CD4-positive, CD25-positive, alpha-beta regulatory T cell (primary cell): Measurements from ENCODE around the gene L1CAM. TPM values are rescaled to one million over a fixed set of nuclear protein-coding genes. Genes with fewer than 3 reads are reported as not detected.

Experiments used
- ATAC-seq, 2 donors: fragments of 150-1000 bp; cut with Tn5 transposase; one replicate each; pipeline ENCODE4 v1.10.0; 2021; ENCODE audit warnings: low read depth in 2 of 2, moderate number of reproducible peaks in 2 of 2, moderate library complexity in 1 of 2
- DNase-seq, 3 donors: peaks; one replicate each; pipeline versions ENCODE4 v3.0.0 to v3.0.0-alpha.2; 2012 to 2022; ENCODE audit warnings: mixed read lengths in 1 of 3
- H3K27ac ChIP-seq: one replicate; pipeline ENCODE4 v1.7.0; 2013; ENCODE audit warnings: mild to moderate bottlenecking, low read length; ENCODE audit not compliant: insufficient read depth, poor library complexity, severe bottlenecking
- H3K27me3 ChIP-seq: one replicate; pipeline ENCODE4 v1.7.0; 2013; ENCODE audit warnings: low read length; ENCODE audit not compliant: control insufficient read depth, insufficient read depth
- H3K36me3 ChIP-seq: one replicate; pipeline ENCODE4 v1.7.0; 2013; ENCODE audit warnings: mild to moderate bottlenecking, low read length, moderate library complexity; ENCODE audit not compliant: control insufficient read depth, insufficient read depth
- H3K4me1 ChIP-seq: 2 replicates; pipeline ENCODE4 v1.7.0; 2013; ENCODE audit warnings: mild to moderate bottlenecking, low read length; ENCODE audit not compliant: insufficient read depth, control insufficient read depth, poor library complexity, severe bottlenecking
- H3K4me3 ChIP-seq: one replicate; pipeline ENCODE4 v1.7.0; 2013; ENCODE audit warnings: low read depth, mild to moderate bottlenecking, low read length, moderate library complexity
- H3K9me3 ChIP-seq, 2 experiments: 1 replicate in 1 of 2; 2 replicates in 1 of 2; pipeline ENCODE4 v1.7.0; 2013; ENCODE audit warnings: low read length in 2 of 2, mild to moderate bottlenecking in 1 of 2, moderate library complexity in 1 of 2; ENCODE audit not compliant: control insufficient read depth in 2 of 2
- H3K27ac Mint-ChIP-seq, 3 donors: one replicate each; pipeline ENCODE4 v1.8.0; 2020 to 2022; ENCODE audit warnings: mild to moderate bottlenecking in 3 of 3, mixed read lengths in 3 of 3, moderate library complexity in 2 of 3
- H3K27me3 Mint-ChIP-seq: one replicate; pipeline ENCODE4 v1.8.0; 2022; ENCODE audit warnings: mild to moderate bottlenecking, mixed read lengths
- H3K36me3 Mint-ChIP-seq: one replicate; pipeline ENCODE4 v1.8.0; 2020; ENCODE audit warnings: mixed read lengths
- H3K4me1 Mint-ChIP-seq, 4 donors: one replicate each; pipeline ENCODE4 v1.8.0; 2020 to 2022; ENCODE audit warnings: mixed read lengths in 4 of 4, mild to moderate bottlenecking in 1 of 4
- H3K4me3 Mint-ChIP-seq, 4 donors: one replicate each; pipeline ENCODE4 v1.8.0; 2020 to 2022; ENCODE audit warnings: mild to moderate bottlenecking in 4 of 4, mixed read lengths in 4 of 4, moderate library complexity in 3 of 4
- H3K9me3 Mint-ChIP-seq, 7 donors: one replicate each; pipeline ENCODE4 v1.8.0; 2020 to 2022; ENCODE audit warnings: mixed read lengths in 7 of 7, mild to moderate bottlenecking in 3 of 7, moderate library complexity in 2 of 7
- polyA plus RNA-seq, 4 donors: library from polyadenylated mRNA; unstranded; fragments of 300-500 nt; fragmentation: Illumina TruSeq; gene quantifications; one replicate each; pipeline ENCODE4 v1.2.3, GENCODE V29; 2021
- total RNA-seq: library from RNA; stranded (reverse); gene quantifications from one replicate; pipeline ENCODE4 v1.2.3, GENCODE V29; 2022

Gene L1CAM
- total and polyA plus RNA-seq, 5 donors from 2014 or later, result 0.67 to 2.1 TPM; not detected in 3

GRCh38 chrX:153900831-153901752 is 15.1 kb upstream of the L1CAM start:
- DNase-seq (peak; percentile 28 to 73 (median 56)), ATAC-seq (peak; percentile 73 to 79)
- Mint-ChIP-seq H3K36me3 (no peaks in the 10 kb centered on the region), H3K9me3 (peaks cover 0 to 1% (median 0%) of the 10 kb centered on the region in 7 donors), H3K27ac (peak overlapping the region in 1 of 3 donors; percentile 37), H3K4me3 (peak overlapping the region; percentile 32 to 76 (median 51)), H3K27me3 (peaks cover 5% of the 10 kb centered on the region), H3K4me1 (peaks cover 9 to 38% (median 18%) of the 10 kb centered on the region in 4 donors)
- no peaks in the 10 kb centered on the region for H3K27me3 ChIP-seq
- no peaks in the 10 kb centered on the region for H3K9me3 ChIP-seq
- no peak overlapping the region for H3K4me3 ChIP-seq
- no peak overlapping the region for H3K27ac ChIP-seq
- H3K36me3 ChIP-seq, result no peaks in the 10 kb centered on the region
- H3K4me1 ChIP-seq, result peaks cover 44% of the 10 kb centered on the region

- no peaks in the 10 kb centered on the region for H3K36me3 ChIP-seq
- H3K27me3 ChIP-seq, result no peaks in the 10 kb centered on the region
- H3K27me3 Mint-ChIP-seq, result peaks cover 11% of the 10 kb centered on the region
- H3K4me1 Mint-ChIP-seq, result peaks cover 2 to 23% (median 14%) of the 10 kb centered on the region in 4 donors
- H3K4me3 Mint-ChIP-seq, result no peak overlapping the region
- ATAC-seq (no peak), DNase-seq (no peak)
- H3K9me3 Mint-ChIP-seq, result no peaks in the 10 kb centered on the region
- peaks cover 18% of the 10 kb centered on the region for H3K4me1 ChIP-seq
- H3K27ac ChIP-seq, result no peak overlapping the region
- no peak overlapping the region for H3K4me3 ChIP-seq
- no peaks in the 10 kb centered on the region for H3K9me3 ChIP-seq
- H3K27ac Mint-ChIP-seq, result no peak overlapping the region
- H3K36me3 Mint-ChIP-seq, result no peaks in the 10 kb centered on the region
Observed at GRCh38 chrX:153897899-153898298, 11.9 kb upstream of the L1CAM start.

GRCh38 chrX:153889123-153889522 is 3.1 kb upstream of the L1CAM start:
- Histone ChIP-seq H3K27me3 (peaks cover 8% of the 10 kb centered on the region), H3K4me1 (peaks cover 9% of the 10 kb centered on the region), H3K4me3 (no peak overlapping the region), H3K9me3 (no peaks in the 10 kb centered on the region), H3K27ac (no peak overlapping the region), H3K36me3 (no peaks in the 10 kb centered on the region)
- ATAC-seq (no peak), DNase-seq (no peak)
- H3K4me1 Mint-ChIP-seq, result peaks cover 0 to 5% (median 0%) of the 10 kb centered on the region in 4 donors
- no peaks in the 10 kb centered on the region for H3K36me3 Mint-ChIP-seq
- no peaks in the 10 kb centered on the region for H3K9me3 Mint-ChIP-seq
- H3K27ac Mint-ChIP-seq, result no peak overlapping the region
- H3K4me3 Mint-ChIP-seq, result no peak overlapping the region
- H3K27me3 Mint-ChIP-seq, result peaks cover 39% of the 10 kb centered on the region

GRCh38 chrX:153888344-153888743 is 2.4 kb upstream of the L1CAM start:
- H3K36me3 Mint-ChIP-seq, result no peaks in the 10 kb centered on the region
- H3K27me3 Mint-ChIP-seq, result peaks cover 33% of the 10 kb centered on the region
- Histone ChIP-seq H3K36me3 (no peaks in the 10 kb centered on the region), H3K4me3 (no peak overlapping the region), H3K27ac (no peak overlapping the region), H3K27me3 (peaks cover 8% of the 10 kb centered on the region), H3K9me3 (no peaks in the 10 kb centered on the region), H3K4me1 (peaks cover 9% of the 10 kb centered on the region)
- peak overlapping the region in 1 of 4 donors; percentile 72 for H3K4me3 Mint-ChIP-seq
- DNase-seq (no peak), ATAC-seq (no peak)
- H3K9me3 Mint-ChIP-seq, result no peaks in the 10 kb centered on the region
- peaks cover 0 to 5% (median 0%) of the 10 kb centered on the region in 4 donors for H3K4me1 Mint-ChIP-seq
- H3K27ac Mint-ChIP-seq, result no peak overlapping the region

GRCh38 chrX:153887385-153887784 is 1.4 kb upstream of the L1CAM start:
- Histone ChIP-seq H3K27me3 (peaks cover 8% of the 10 kb centered on the region), H3K4me3 (no peak overlapping the region), H3K9me3 (no peaks in the 10 kb centered on the region), H3K27ac (no peak overlapping the region), H3K4me1 (peaks cover 9% of the 10 kb centered on the region), H3K36me3 (no peaks in the 10 kb centered on the region)
- Mint-ChIP-seq H3K27me3 (peaks cover 28% of the 10 kb centered on the region), H3K4me1 (peaks cover 0 to 5% (median 0%) of the 10 kb centered on the region in 4 donors), H3K9me3 (no peaks in the 10 kb centered on the region), H3K36me3 (no peaks in the 10 kb centered on the region), H3K27ac (no peak overlapping the region), H3K4me3 (peak overlapping the region in 1 of 4 donors; percentile 64)
- ATAC-seq (no peak), DNase-seq (no peak)

- no peaks in the 10 kb centered on the region for H3K9me3 Mint-ChIP-seq
- H3K27ac ChIP-seq, result no peak overlapping the region
- no peak for DNase-seq
- H3K4me1 ChIP-seq, result peaks cover 9% of the 10 kb centered on the region
- no peaks in the 10 kb centered on the region for H3K36me3 ChIP-seq
- no peaks in the 10 kb centered on the region for H3K36me3 Mint-ChIP-seq
- H3K4me3 Mint-ChIP-seq, result peak overlapping the region in 1 of 4 donors; percentile 19
- H3K4me1 Mint-ChIP-seq, result peaks cover 0 to 5% (median 0%) of the 10 kb centered on the region in 4 donors
- peaks cover 28% of the 10 kb centered on the region for H3K27me3 Mint-ChIP-seq
- H3K4me3 ChIP-seq, result no peak overlapping the region
- H3K27me3 ChIP-seq, result peaks cover 8% of the 10 kb centered on the region
- no peaks in the 10 kb centered on the region for H3K9me3 ChIP-seq
- no peak overlapping the region for H3K27ac Mint-ChIP-seq
- no peak for ATAC-seq
Observed at GRCh38 chrX:153886915-153887314, 942 bp upstream of the L1CAM start.

GRCh38 chrX:153885208-153885787 is 675 bp downstream of the L1CAM start:
- Mint-ChIP-seq H3K27ac (no peak overlapping the region), H3K4me1 (peaks cover 0 to 5% (median 0%) of the 10 kb centered on the region in 4 donors), H3K27me3 (peaks cover 36% of the 10 kb centered on the region), H3K9me3 (no peaks in the 10 kb centered on the region), H3K36me3 (no peaks in the 10 kb centered on the region), H3K4me3 (peak overlapping the region in 2 of 4 donors; percentile 31 to 41)
- no peak overlapping the region for H3K27ac ChIP-seq
- H3K36me3 ChIP-seq, result no peaks in the 10 kb centered on the region
- peaks cover 9% of the 10 kb centered on the region for H3K4me1 ChIP-seq
- DNase-seq, result no peak
- no peak overlapping the region for H3K4me3 ChIP-seq
- H3K27me3 ChIP-seq, result peaks cover 8% of the 10 kb centered on the region
- no peak for ATAC-seq
- H3K9me3 ChIP-seq, result no peaks in the 10 kb centered on the region
